CD4-positive, alpha-beta memory T cell (primary cell): ENCODE measurements around the gene HLA-DMB. TPM values are rescaled to one million over a fixed set of nuclear protein-coding genes. Genes with fewer than 3 reads are reported as not detected.

Source experiments
- CTCF ChIA-PET: fragments of 350-600 bp; sonication (Branson Sonifier 250); formaldehyde crosslinking; loops from one replicate; lab custom pipeline; 2021; ENCODE audit warnings: inconsistent platforms; ENCODE audit not compliant: partially characterized antibody; lab: Charles Lee
- POLR2A ChIA-PET: fragments of 350-600 bp; sonication (Branson Sonifier 250); formaldehyde crosslinking; loops from one replicate; lab custom pipeline; 2021; ENCODE audit not compliant: partially characterized antibody; lab: Charles Lee
- DNase-seq, 5 donors: peaks; one replicate each; pipeline versions ENCODE4 v3.0.0 to v3.0.0-alpha.2; 2020 to 2022; ENCODE audit warnings: mixed read lengths in 1 of 5
- H3K27ac ChIP-seq: one replicate; pipeline ENCODE4 v1.7.0; 2013; ENCODE audit warnings: low read depth, low read length
- H3K27me3 ChIP-seq: 2 replicates; pipeline ENCODE4 v1.7.0; 2013; ENCODE audit warnings: mild to moderate bottlenecking, low read length, moderate library complexity; ENCODE audit not compliant: insufficient read depth
- H3K36me3 ChIP-seq: 2 replicates; pipeline ENCODE4 v1.7.0; 2013; ENCODE audit warnings: mild to moderate bottlenecking, low read length, moderate library complexity; ENCODE audit not compliant: insufficient read depth
- H3K4me1 ChIP-seq: 2 replicates; pipeline ENCODE4 v1.7.0; 2013; ENCODE audit warnings: mild to moderate bottlenecking, low read length, moderate library complexity; ENCODE audit not compliant: insufficient read depth
- H3K4me3 ChIP-seq, 2 donors: one replicate each; pipeline ENCODE4 v1.7.0; 2013; ENCODE audit warnings: low read length in 2 of 2, mild to moderate bottlenecking in 1 of 2
- H3K9me3 ChIP-seq, 2 donors: one replicate each; pipeline ENCODE4 v1.7.0; 2013; ENCODE audit warnings: low read length in 2 of 2, control low read depth in 1 of 2; ENCODE audit not compliant: control insufficient read depth in 1 of 2
- H3K27ac Mint-ChIP-seq, 7 donors: one replicate each; pipeline ENCODE4 v1.8.0; 2020 to 2021; ENCODE audit warnings: mixed read lengths in 7 of 7, mild to moderate bottlenecking in 6 of 7, inconsistent platforms in 3 of 7, moderate library complexity in 3 of 7
- H3K27me3 Mint-ChIP-seq, 2 donors: one replicate each; pipeline ENCODE4 v1.8.0; 2020 to 2021; ENCODE audit warnings: mixed read lengths in 2 of 2
- H3K36me3 Mint-ChIP-seq, 2 donors: one replicate each; pipeline ENCODE4 v1.8.0; 2020 to 2021; ENCODE audit warnings: mixed read lengths in 2 of 2, inconsistent platforms in 1 of 2, mild to moderate bottlenecking in 1 of 2
- H3K4me1 Mint-ChIP-seq, 4 donors: one replicate each; pipeline ENCODE4 v1.8.0; 2020 to 2021; ENCODE audit warnings: mixed read lengths in 4 of 4, mild to moderate bottlenecking in 1 of 4
- H3K4me3 Mint-ChIP-seq, 8 donors: one replicate each; pipeline ENCODE4 v1.8.0; 2020 to 2021; ENCODE audit warnings: mixed read lengths in 8 of 8, mild to moderate bottlenecking in 7 of 8, moderate library complexity in 6 of 8, inconsistent platforms in 3 of 8
- H3K9me3 Mint-ChIP-seq, 8 donors: one replicate each; pipeline ENCODE4 v1.8.0; 2020 to 2021; ENCODE audit warnings: mixed read lengths in 8 of 8, mild to moderate bottlenecking in 5 of 8, inconsistent platforms in 3 of 8, moderate library complexity in 1 of 8
- intact Hi-C: fragments of 100-400 bp; cut with micrococcal nuclease; formaldehyde crosslinking; loops from one replicate; pipeline ENCODE4 v1.15.1; 2023
- polyA plus RNA-seq, 2 donors: library from polyadenylated mRNA; unstranded; fragments of 300-500 nt; fragmentation: Illumina TruSeq; gene quantifications; one replicate each; pipeline ENCODE4 v1.2.3, GENCODE V29; 2021
- total RNA-seq, 2 experiments: library from RNA; stranded (reverse); gene quantifications; one replicate each; pipeline ENCODE4 v1.2.3, GENCODE V29; 2021

Gene HLA-DMB
- total and polyA plus RNA-seq, 4 experiments from 2014 or later = 7.6 to 15.5 (median 8.0) TPM

GRCh38 chr6:32887616-32888015, 53.2 kb downstream of the HLA-DMB start:
- Histone ChIP-seq H3K4me3 (no peak overlapping the region), H3K27ac (no peak overlapping the region), H3K4me1 (no peaks in the 10 kb centered on the region), H3K36me3 (no peaks in the 10 kb centered on the region), H3K9me3 (no peaks in the 10 kb centered on the region), H3K27me3 (no peaks in the 10 kb centered on the region)
- ChIA-PET POLR2A (interaction anchor here (0.6 kb wide), 1 partner anchor 84 kb away, joined by 3 read pairs; no protein-coding TSS in a partner anchor), CTCF (interaction anchor here (0.7 to 2.2 kb wide), 4 partner anchors 46 to 97 kb away, joined by 3 to 12 read pairs (median 8); partner anchors contain the start of gene HLA-DMA)
- Mint-ChIP-seq H3K9me3 (no peaks in the 10 kb centered on the region), H3K4me1 (no peaks in the 10 kb centered on the region), H3K27ac (peak overlapping the region in 1 of 7 donors; percentile 59), H3K36me3 (no peaks in the 10 kb centered on the region), H3K4me3 (no peak overlapping the region), H3K27me3 (no peaks in the 10 kb centered on the region)
- no peak for DNase-seq
- intact Hi-C loops = loop anchor here (5.0 kb wide), 1 partner anchor 80 kb away; the partner anchor contains the start of gene BRD2

GRCh38 chr6:32886681-32887383, 54.0 kb downstream of the HLA-DMB start:
- Histone ChIP-seq H3K9me3 (no peaks in the 10 kb centered on the region), H3K27ac (no peak overlapping the region), H3K4me1 (no peaks in the 10 kb centered on the region), H3K27me3 (no peaks in the 10 kb centered on the region), H3K4me3 (no peak overlapping the region), H3K36me3 (no peaks in the 10 kb centered on the region)
- Mint-ChIP-seq H3K4me1 (no peaks in the 10 kb centered on the region), H3K27me3 (no peaks in the 10 kb centered on the region), H3K9me3 (no peaks in the 10 kb centered on the region), H3K36me3 (no peaks in the 10 kb centered on the region), H3K4me3 (no peak overlapping the region), H3K27ac (no peak overlapping the region)
- DNase-seq = no peak
- intact Hi-C loops = loop anchor here (5.0 kb wide), 1 partner anchor 80 kb away; the partner anchor contains the start of gene BRD2
- ChIA-PET POLR2A (interaction anchor here (0.6 to 2.5 kb wide), 6 partner anchors 30 to 98 kb away, joined by 3 to 15 read pairs (median 5); partner anchors contain the start of gene HLA-DMA), CTCF (interaction anchor here (0.7 to 5.8 kb wide), 21 partner anchors 7 to 204 kb away, joined by 3 to 120 read pairs (median 7); partner anchors contain the start of genes BRD2, HLA-DMA, HLA-DMB and PSMB9)

GRCh38 chr6:32885698-32886286, 55.0 kb downstream of the HLA-DMB start:
- H3K4me1 ChIP-seq = no peaks in the 10 kb centered on the region
- H3K27me3 Mint-ChIP-seq = no peaks in the 10 kb centered on the region
- no peak overlapping the region for H3K27ac Mint-ChIP-seq
- H3K27me3 ChIP-seq = no peaks in the 10 kb centered on the region
- H3K9me3 Mint-ChIP-seq = no peaks in the 10 kb centered on the region
- DNase-seq = peak in 4 of 5 donors; percentile 64 to 75 (median 69)
- no peaks in the 10 kb centered on the region for H3K4me1 Mint-ChIP-seq
- peaks cover 1% of the 10 kb centered on the region in 2 donors for H3K36me3 Mint-ChIP-seq
- CTCF ChIA-PET = interaction anchor here (0.7 to 5.8 kb wide), 28 partner anchors 8 to 205 kb away, joined by 3 to 120 read pairs (median 5); partner anchors contain the start of genes BRD2, HLA-DMA, HLA-DMB and PSMB9
- H3K4me3 Mint-ChIP-seq = no peak overlapping the region
- intact Hi-C loops = loop anchor here (1.0 to 5.0 kb wide), 5 partner anchors 48 to 99 kb away; partner anchors contain the start of genes BRD2 and HLA-DMA
- POLR2A ChIA-PET = interaction anchor here (1.0 to 2.5 kb wide), 7 partner anchors 29 to 99 kb away, joined by 3 to 15 read pairs (median 3); partner anchors contain the start of genes HLA-DMA and TAP2
- H3K27ac ChIP-seq = no peak overlapping the region
- no peaks in the 10 kb centered on the region for H3K9me3 ChIP-seq
- H3K36me3 ChIP-seq = no peaks in the 10 kb centered on the region
- H3K4me3 ChIP-seq = no peak overlapping the region

Other genes with a start within 250 kb of the HLA-DMB start
- gene HLA-DQA2, start 199.6 kb downstream of the HLA-DMB start, total RNA-seq = not detected
- gene HLA-DQA2, start 199.6 kb downstream of the HLA-DMB start, polyA plus RNA-seq = under 1 TPM in 1 of 2 donors, not detected in 1; 0.77 TPM
- gene HLA-DQB2, start 177.5 kb downstream of the HLA-DMB start, total RNA-seq = not detected
- gene HLA-DQB2, start 177.5 kb downstream of the HLA-DMB start, polyA plus RNA-seq = 1 to 10 TPM in 1 of 2 donors, not detected in 1; 2.9 TPM
- 1 to 10 TPM in 1 of 2 experiments, under 1 TPM in 1; 0.61 to 1.1 TPM for gene HLA-DOB, start 124.0 kb downstream of the HLA-DMB start, total RNA-seq
- 1 to 10 TPM in 1 of 2 donors, under 1 TPM in 1; 0.22 to 2.8 TPM for gene HLA-DOB, start 124.0 kb downstream of the HLA-DMB start, polyA plus RNA-seq
- 100 to 1,000 TPM; 106 to 112 TPM for gene TAP2, start 102.3 kb downstream of the HLA-DMB start, total RNA-seq
- 10 to 100 TPM; 11.0 to 16.5 TPM for gene TAP2, start 102.3 kb downstream of the HLA-DMB start, polyA plus RNA-seq
- 100 to 1,000 TPM; 134 to 138 TPM for gene PSMB8, start 97.0 kb downstream of the HLA-DMB start, total RNA-seq
- 100 to 1,000 TPM; 363 to 426 TPM for gene PSMB8, start 97.0 kb downstream of the HLA-DMB start, polyA plus RNA-seq
- gene TAP1, start 87.3 kb downstream of the HLA-DMB start, total RNA-seq = 100 to 1,000 TPM; 136 to 141 TPM
- 100 to 1,000 TPM; 300 to 324 TPM for gene TAP1, start 87.3 kb downstream of the HLA-DMB start, polyA plus RNA-seq
- 100 to 1,000 TPM; 141 to 144 TPM for gene PSMB9, start 86.8 kb downstream of the HLA-DMB start, total RNA-seq
- gene PSMB9, start 86.8 kb downstream of the HLA-DMB start, polyA plus RNA-seq = 100 to 1,000 TPM; 501 to 763 TPM
- gene HLA-DMA, start 12.1 kb upstream of the HLA-DMB start, total RNA-seq = 10 to 100 TPM in 1 of 2 experiments, 1 to 10 TPM in 1; 8.5 to 10.2 TPM
- gene HLA-DMA, start 12.1 kb upstream of the HLA-DMB start, polyA plus RNA-seq = 10 to 100 TPM in 1 of 2 donors, 1 to 10 TPM in 1; 8.1 to 26.0 TPM
- 100 to 1,000 TPM; 375 to 378 TPM for gene BRD2, start 27.6 kb upstream of the HLA-DMB start, total RNA-seq
- 10 to 100 TPM; 13.7 to 87.8 TPM for gene BRD2, start 27.6 kb upstream of the HLA-DMB start, polyA plus RNA-seq
- gene HLA-DOA, start 68.6 kb upstream of the HLA-DMB start, total RNA-seq = 1 to 10 TPM in 1 of 2 experiments, under 1 TPM in 1; 0.69 to 1.4 TPM
- 1 to 10 TPM in 1 of 2 donors, not detected in 1; 1.8 TPM for gene HLA-DOA, start 68.6 kb upstream of the HLA-DMB start, polyA plus RNA-seq
- gene HLA-DPA1, start 132.6 kb upstream of the HLA-DMB start, total RNA-seq = 10 to 100 TPM; 17.0 to 18.2 TPM
- gene HLA-DPA1, start 132.6 kb upstream of the HLA-DMB start, polyA plus RNA-seq = 10 to 100 TPM; 40.0 to 41.6 TPM
- gene HLA-DPB1, start 135.0 kb upstream of the HLA-DMB start, total RNA-seq = 10 to 100 TPM; 14.5 to 17.2 TPM
- 10 to 100 TPM; 50.5 to 76.9 TPM for gene HLA-DPB1, start 135.0 kb upstream of the HLA-DMB start, polyA plus RNA-seq